Body of pancreas (tissue), 4 donors: ENCODE data around the gene EXD3. TPM values are rescaled to one million over a fixed set of nuclear protein-coding genes. Genes with fewer than 3 reads are reported as not detected.

Experiments used
- ATAC-seq: fragments of 150-250 bp; one replicate; pipeline ENCODE4 v1.9.1; 2016
- DNase-seq, 4 donors: peaks; one replicate each; pipeline ENCODE4 v3.0.0-alpha.2; 2019
- H3K27ac ChIP-seq, 4 donors: fragments of 200-600 bp; sonication (generic); 1 replicate in 3 of 4; 2 replicates in 1 of 4; pipeline versions ENCODE4 v1.5.1 to v1.6.1; 2016 to 2019; ENCODE audit warnings: mild to moderate bottlenecking in 1 of 4, mixed read lengths in 1 of 4, moderate library complexity in 1 of 4
- H3K27me3 ChIP-seq, 2 donors: fragments of 200-600 bp; sonication (generic); one replicate each; pipeline ENCODE4 v1.6.0; 2016; ENCODE audit warnings: mild to moderate bottlenecking in 1 of 2
- H3K36me3 ChIP-seq, 2 donors: fragments of 200-600 bp; sonication (generic); replicated peaks in 1 of 2; 2 replicates each; pipeline ENCODE4 v1.5.1; 2016; ENCODE audit warnings: low read depth in 2 of 2; ENCODE audit not compliant: insufficient read depth in 1 of 2
- H3K4me1 ChIP-seq: fragments of 200-600 bp; sonication (generic); one replicate; pipeline ENCODE4 v1.6.0; 2016
- H3K4me3 ChIP-seq, 2 donors: fragments of 200-600 bp; sonication (generic); 1 replicate in 1 of 2; 2 replicates in 1 of 2; pipeline ENCODE4 v1.5.1; 2016 to 2019
- H3K9me3 ChIP-seq, 3 donors: fragments of 200-600 bp; sonication (generic); 1 replicate in 2 of 3; 2 replicates in 1 of 3; pipeline ENCODE4 v1.5.1; 2016
- CTCF ChIP-seq, 7 experiments: fragments of 450-650 bp in 4 of 7; fragments of 200-600 bp in 3 of 7; sonication (generic) in 3 of 7; IDR thresholded peaks; one replicate each; pipeline ENCODE4 v1.5.1; 2016 to 2019; ENCODE audit warnings: antibody characterized with exemption in 7 of 7
- POLR2A ChIP-seq, 3 donors: fragments of 450-650 bp; IDR thresholded peaks; one replicate each; pipeline ENCODE4 v1.6.1; 2016; ENCODE audit warnings: antibody characterized with exemption in 3 of 3, mild to moderate bottlenecking in 2 of 3
- WGBS, 2 donors: methylation state at CpG; one replicate each; pipeline ENCODE4 v1.1.5; 2017; 5-methylcytosine and 5-hydroxymethylcytosine counted together
- intact Hi-C: fragments of 100-400 bp; cut with DNase I; formaldehyde crosslinking; loops from one replicate; pipeline ENCODE4 v1.15.1; 2023
- total RNA-seq, 2 donors: library from RNA; depleted of rRNA; stranded (reverse); fragments of >200 nt; gene quantifications; one replicate each; pipeline ENCODE4 v1.1.0, GENCODE V29; 2016

The EXD3 gene
- total RNA-seq, 2 donors from 2014 or later, result 23.3 to 34.9 TPM

DNA sequence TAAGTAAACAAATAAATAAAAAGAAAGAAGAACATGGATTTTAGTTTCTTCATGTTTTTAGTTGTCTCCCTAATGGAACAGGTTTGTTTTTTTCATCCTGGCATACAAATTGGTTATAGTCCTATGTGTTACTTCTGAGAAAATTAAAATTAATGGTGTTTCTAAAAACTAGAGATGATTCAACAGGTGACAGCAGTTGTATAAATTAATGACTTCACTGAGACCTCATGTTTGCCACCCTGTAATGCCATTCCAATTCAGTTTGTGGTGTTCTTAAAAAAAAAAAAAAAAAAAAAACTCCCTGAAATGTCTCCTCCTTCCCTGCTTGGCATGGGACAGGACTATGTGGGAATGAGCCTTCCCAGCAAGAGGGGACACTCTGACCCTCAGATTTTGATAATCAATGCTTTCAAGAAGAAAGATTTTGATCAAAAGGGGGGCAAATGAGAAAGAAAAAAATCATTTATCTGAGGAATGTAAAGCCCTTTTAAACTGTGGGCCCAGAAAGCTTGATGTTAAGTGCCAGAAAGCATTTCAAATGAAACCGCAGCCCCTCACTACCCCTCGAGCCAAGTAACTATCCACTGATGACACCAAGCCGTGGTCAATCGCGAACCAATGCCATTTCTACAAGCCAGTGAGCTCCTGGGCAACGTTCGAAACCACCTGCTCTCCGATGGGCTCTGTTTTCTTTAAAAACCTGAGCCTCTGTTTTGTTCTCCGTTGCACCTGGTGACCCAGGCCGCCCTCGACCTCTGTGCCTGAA, 941 bp downstream of the EXD3 start:
- no peak for TF ChIP-seq CTCF (IDR thresholded peaks at IDR 0.05)
- no peak for TF ChIP-seq POLR2A (IDR thresholded peaks at IDR 0.05)
- no peaks in the 10 kb centered on the region for H3K36me3 ChIP-seq
- WGBS, 2 donors, result 0% methylated on average over 11 of the region's 11 CpGs
- ATAC-seq (no peak), DNase-seq (no peak)
- no peaks in the 10 kb centered on the region for H3K27me3 ChIP-seq
- peak overlapping the region; percentile 77 to 93 for H3K4me3 ChIP-seq
- no peaks in the 10 kb centered on the region for H3K9me3 ChIP-seq
- H3K4me1 ChIP-seq, result peaks cover 40% of the 10 kb centered on the region
- intact Hi-C loops, result no loop called here
- H3K27ac ChIP-seq, result peak overlapping the region in 3 of 4 donors; percentile 79 to 93 (median 89)

GRCh38 chr9:137417161-137418021, 5.6 kb downstream of the EXD3 start:
- Histone ChIP-seq H3K27me3 (no peaks in the 10 kb centered on the region), H3K36me3 (no peaks in the 10 kb centered on the region), H3K9me3 (no peaks in the 10 kb centered on the region), H3K4me1 (peaks cover 12% of the 10 kb centered on the region), H3K4me3 (no peak overlapping the region), H3K27ac (peak overlapping the region in 2 of 4 donors; percentile 25 to 32)
- intact Hi-C loops, result loop anchor here (10.0 kb wide), 1 partner anchor 103 kb away; no protein-coding TSS in a partner anchor
- no peak for DNase-seq
- 86 to 88% methylated on average over 39 to 97 of the region's 99 CpGs for WGBS, 2 donors
- ATAC-seq, result peak; percentile 34
- TF ChIP-seq CTCF (IDR thresholded peaks at IDR 0.05) (peak in 1 of 7 experiments; percentile 1), POLR2A (IDR thresholded peaks at IDR 0.05) (no peak)

DNA sequence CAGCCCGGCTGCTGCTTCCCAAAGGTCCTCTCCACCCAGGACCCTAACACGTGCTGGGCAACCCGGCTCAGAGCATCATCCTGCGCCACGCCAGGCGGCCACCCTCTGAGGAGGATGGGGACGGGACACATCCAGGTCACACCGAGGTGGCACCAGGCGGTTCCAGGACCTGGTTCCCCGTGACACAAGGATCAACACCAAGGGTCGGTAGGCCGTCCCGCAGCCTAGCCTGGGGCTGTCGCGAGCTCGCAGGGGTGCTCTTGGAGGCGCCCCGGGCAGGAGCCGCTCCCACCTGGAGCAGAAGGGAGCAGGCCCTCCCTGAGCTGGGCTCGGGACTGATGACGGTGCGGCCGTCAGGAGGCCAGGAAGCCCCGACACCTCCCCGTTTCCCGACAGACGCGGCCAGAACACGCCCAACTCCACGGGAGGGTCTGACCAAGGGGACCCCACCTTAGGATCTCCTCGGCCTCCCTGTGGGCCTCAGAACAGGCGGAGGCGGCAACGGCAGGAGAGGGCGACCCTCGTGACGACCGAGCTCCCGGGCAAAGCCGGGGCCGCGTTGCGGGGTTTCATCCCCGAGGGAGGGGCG, 6.3 kb downstream of the EXD3 start:
- WGBS, 2 donors, result 91 to 95% methylated on average over 17 to 25 of the region's 45 CpGs
- H3K4me3 ChIP-seq, result no peak overlapping the region
- ATAC-seq (no peak), DNase-seq (no peak)
- H3K36me3 ChIP-seq, result no peaks in the 10 kb centered on the region
- TF ChIP-seq CTCF (IDR thresholded peaks at IDR 0.05) (no peak), POLR2A (IDR thresholded peaks at IDR 0.05) (no peak)
- no peaks in the 10 kb centered on the region for H3K9me3 ChIP-seq
- H3K27ac ChIP-seq, result no peak overlapping the region
- intact Hi-C loops, result loop anchor here (10.0 kb wide), 1 partner anchor 102 kb away; no protein-coding TSS in a partner anchor
- H3K27me3 ChIP-seq, result no peaks in the 10 kb centered on the region
- peaks cover 11% of the 10 kb centered on the region for H3K4me1 ChIP-seq

DNA sequence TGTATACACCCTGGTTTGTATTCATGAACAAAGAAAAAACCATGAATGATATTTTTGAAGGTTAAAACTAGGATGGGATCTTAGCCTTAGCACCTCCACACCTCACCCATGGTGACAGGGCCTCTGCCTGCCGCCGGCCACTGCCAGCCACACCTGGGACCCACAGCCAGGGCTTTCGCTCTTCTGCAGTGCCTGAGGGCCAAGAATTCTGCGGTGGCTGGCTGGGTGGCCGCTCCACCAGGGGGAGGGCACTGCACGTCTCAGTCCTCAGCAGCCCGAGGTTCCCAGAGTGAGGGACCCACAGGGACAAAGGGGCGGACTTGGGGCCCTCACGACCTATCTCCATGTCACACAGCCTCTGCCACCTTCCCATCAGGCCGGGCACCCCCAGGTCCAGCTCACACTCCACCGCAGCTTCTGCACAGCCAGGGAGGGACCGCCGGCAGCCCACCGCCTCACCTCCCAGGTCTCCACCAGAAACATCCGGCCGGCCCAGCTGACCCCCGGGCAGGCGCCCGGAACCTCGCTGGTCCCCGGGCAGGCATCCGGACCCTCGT, 6.9 kb downstream of the EXD3 start:
- intact Hi-C loops, result loop anchor here (10.0 kb wide), 1 partner anchor 101 kb away; no protein-coding TSS in a partner anchor
- no peak overlapping the region for H3K4me3 ChIP-seq
- no peaks in the 10 kb centered on the region for H3K9me3 ChIP-seq
- no peak overlapping the region for H3K27ac ChIP-seq
- DNase-seq (no peak), ATAC-seq (no peak)
- no peaks in the 10 kb centered on the region for H3K27me3 ChIP-seq
- 91 to 96% methylated on average over 11 to 15 of the region's 23 CpGs for WGBS, 2 donors
- H3K36me3 ChIP-seq, result no peaks in the 10 kb centered on the region
- TF ChIP-seq POLR2A (IDR thresholded peaks at IDR 0.05) (no peak), CTCF (IDR thresholded peaks at IDR 0.05) (no peak)
- peaks cover 11% of the 10 kb centered on the region for H3K4me1 ChIP-seq
